HG03521 (cell line): Measurements from ENCODE around the gene DIPK1B.
A peak's percentile ranks its signal among the peaks of the same experiment; 100 is the strongest.

Source experiments
- ATAC-seq: cut with Tn5 transposase; IDR thresholded peaks from one replicate; pipeline ENCODE4 v1.9.1; 2021; ENCODE audit warnings: mild to moderate bottlenecking, moderate library complexity; ENCODE audit not compliant: unreplicated experiment

The DIPK1B gene

GRCh38 chr9:136686534-136686793 lies 25.9 kb upstream of the DIPK1B start:
- ATAC-seq, result no peak

- peak; percentile 64 for ATAC-seq
Measured at GRCh38 chr9:136686794-136687711, 25.3 kb upstream of the DIPK1B start, which contains the start of gene AGPAT2. TSS of gene AGPAT2 (minus strand) at chr9:136687457. CDS start at chr9:136687357, 100 bp downstream.

GRCh38 chr9:136687721-136688223 lies 24.6 kb upstream of the DIPK1B start:
- ATAC-seq, result no peak

- no peak for ATAC-seq
Measured at GRCh38 chr9:136688274-136689107, 23.9 kb upstream of the DIPK1B start.

GRCh38 chr9:136689108-136689460 lies 23.3 kb upstream of the DIPK1B start:
- ATAC-seq, result no peak

GRCh38 chr9:136690104-136690805 lies 22.1 kb upstream of the DIPK1B start:
- no peak for ATAC-seq

GRCh38 chr9:136690806-136691261 lies 21.5 kb upstream of the DIPK1B start:
- no peak for ATAC-seq

- ATAC-seq, result no peak
Measured at GRCh38 chr9:136691316-136692184, 20.8 kb upstream of the DIPK1B start.

GRCh38 chr9:136692185-136693134 lies 19.9 kb upstream of the DIPK1B start:
- ATAC-seq, result no peak

GRCh38 chr9:136693135-136693489 lies 19.3 kb upstream of the DIPK1B start:
- no peak for ATAC-seq

GRCh38 chr9:136693490-136694162 lies 18.7 kb upstream of the DIPK1B start:
- ATAC-seq, result no peak

GRCh38 chr9:136694163-136694871 lies 18.1 kb upstream of the DIPK1B start:
- no peak for ATAC-seq

- ATAC-seq, result no peak
Measured at GRCh38 chr9:136694872-136695247, 17.5 kb upstream of the DIPK1B start.

GRCh38 chr9:136695435-136695895 lies 16.9 kb upstream of the DIPK1B start:
- no peak for ATAC-seq

GRCh38 chr9:136695955-136696354 lies 16.4 kb upstream of the DIPK1B start:
- no peak for ATAC-seq

GRCh38 chr9:136696502-136696901 lies 15.9 kb upstream of the DIPK1B start:
- no peak for ATAC-seq

- no peak for ATAC-seq
Measured at GRCh38 chr9:136697146-136697820, 15.1 kb upstream of the DIPK1B start.
